Hair follicle dermal papilla cell (primary cell): ENCODE results near the gene DOCK3. TPM values are rescaled to one million over a fixed set of nuclear protein-coding genes. Genes with fewer than 3 reads are reported as not detected.

Experiments
- small RNA-seq: library from RNA; depleted of rRNA; stranded (forward); fragments of <200 nt; gene quantifications from one replicate; pipeline ENCODE3, GENCODE V24; 2012
- total RNA-seq: library from RNA; depleted of rRNA; stranded (reverse); fragments of >200 nt; gene quantifications from 2 replicates; pipeline ENCODE4 v1.2.3, GENCODE V29; 2012

Gene DOCK3
- 0.16 and 0.24 TPM in 2 replicates for total RNA-seq

DNA sequence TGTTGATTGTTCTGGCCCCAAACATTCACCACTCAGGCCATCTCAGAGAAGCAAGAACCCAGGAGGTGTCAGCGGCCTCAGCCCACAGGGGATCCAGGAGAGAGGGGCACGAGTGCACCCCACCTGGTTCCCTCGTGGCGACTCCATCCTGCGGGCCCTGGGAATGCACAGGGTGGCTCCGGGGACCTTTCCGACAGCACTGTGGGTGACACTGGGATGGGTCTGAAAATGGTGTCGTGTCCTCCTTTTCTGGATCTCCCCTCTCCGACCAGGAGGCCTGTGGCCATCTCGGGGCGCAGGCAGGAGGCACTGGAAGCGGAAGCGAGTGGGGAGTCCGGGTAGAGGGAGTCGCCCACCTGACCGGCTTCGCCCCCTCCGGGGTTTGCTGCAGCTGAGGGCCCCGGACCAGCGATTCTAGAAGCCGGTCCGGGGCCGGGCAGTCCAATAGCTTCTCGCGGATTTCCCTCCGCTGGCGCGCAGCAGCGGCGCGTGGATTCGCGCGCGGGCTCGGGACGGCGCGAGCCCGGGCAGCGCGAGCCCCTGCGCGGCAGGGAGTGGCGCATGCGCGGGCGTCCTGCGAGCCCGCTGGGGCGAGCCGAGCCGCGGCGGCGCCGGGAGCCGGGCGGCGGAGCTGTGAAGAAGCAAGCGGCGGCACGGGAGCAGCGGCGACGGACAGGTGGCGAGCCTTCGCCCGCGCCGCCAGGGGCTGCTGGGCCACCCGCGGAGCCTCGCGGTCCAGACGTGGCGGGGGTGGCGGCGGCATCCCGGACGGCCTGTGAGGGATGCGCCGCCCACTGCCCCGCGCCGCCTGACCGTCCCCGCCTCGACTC is at the start of gene DOCK3:
Gene DOCK3, plus strand, starts transcription at position 579 of the 830 bp plus-strand sequence. CDS start 337 bp downstream, outside the sequence.

GRCh38 chr3:51384726-51385473 is 710.2 kb downstream of the DOCK3 start, which contains the start of gene MANF:
Gene MANF, plus strand, starts transcription at chr3:51385291. Its CDS starts 52 bp downstream, at chr3:51385343.

GRCh38 chr3:51391075-51391565 is 716.4 kb downstream of the DOCK3 start, which contains the start of gene RBM15B:
Gene RBM15B, plus strand, starts transcription at chr3:51391285. Its CDS starts 115 bp downstream, at chr3:51391400.

Small RNA genes within 50 kb of the gene (small RNA-seq; reads per million reads assigned to genes)
- gene MIR4787: not detected
- gene PPIAP69: 1.2 reads per million, percentile 23 among the genes with 10 or more reads in this experiment

Other genes starting within 250 kb of the DOCK3 start
- gene CACNA2D2, start 171.3 kb upstream of the DOCK3 start, total RNA-seq: 0.12 TPM in 1 of 2 replicates, not detected in the other
- gene C3orf18, start 107.2 kb upstream of the DOCK3 start, total RNA-seq: 28.6 and 35.6 TPM in 2 replicates
- 13.3 and 16.6 TPM in 2 replicates for gene HEMK1, start 105.4 kb upstream of the DOCK3 start, total RNA-seq
- 1.3 and 2.3 TPM in 2 replicates for gene CISH, start 63.2 kb upstream of the DOCK3 start, total RNA-seq
- 54.0 and 61.0 TPM in 2 replicates for gene MAPKAPK3, start 57.8 kb upstream of the DOCK3 start, total RNA-seq